ENCODE measurements around the gene ROBO1.

Gene ROBO1

DNA sequence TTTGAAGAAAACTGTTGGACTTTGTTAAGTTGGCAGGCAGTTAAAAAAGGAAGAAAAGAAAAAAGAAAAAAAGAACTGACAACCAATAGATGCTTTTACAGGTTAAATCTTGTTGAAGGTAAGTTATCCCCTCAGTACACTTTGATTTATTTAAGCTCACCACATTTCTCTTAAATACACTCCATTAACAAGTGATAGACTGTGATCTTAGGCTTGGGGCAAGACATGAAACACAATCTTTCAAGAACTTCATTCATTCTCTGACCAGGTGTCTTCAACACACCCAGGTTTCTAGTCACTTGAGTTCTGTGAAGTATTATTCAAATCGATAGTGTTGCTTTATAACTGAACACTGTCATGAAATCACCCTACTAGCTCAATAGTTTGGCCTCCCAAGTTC is 751.9 kb downstream of the ROBO1 start:
- no peak for DNase-seq (ENCODE audit: low read depth in 2 of 2)

DNA sequence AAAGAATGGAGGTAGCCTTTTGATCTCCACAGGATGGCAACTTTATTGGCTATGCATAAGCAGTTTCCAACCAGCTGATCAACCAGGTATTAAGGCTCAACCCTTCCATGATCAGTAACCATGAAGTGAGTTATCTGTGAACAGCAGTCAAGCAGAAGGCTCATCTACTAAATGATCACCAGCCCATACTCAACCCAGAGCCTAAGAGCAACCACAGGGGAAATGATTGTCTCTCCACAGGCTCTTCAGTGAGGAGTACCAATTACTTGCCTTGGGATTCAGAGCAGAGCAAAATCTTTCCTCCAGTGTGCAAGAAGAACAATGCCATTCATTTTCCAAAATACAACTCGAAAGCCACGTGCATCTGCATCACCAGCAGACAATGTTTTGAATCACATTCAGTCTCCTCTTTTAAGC is 754.8 kb downstream of the ROBO1 start:
- no peak for DNase-seq (ENCODE audit: low read depth in 2 of 2)

DNA sequence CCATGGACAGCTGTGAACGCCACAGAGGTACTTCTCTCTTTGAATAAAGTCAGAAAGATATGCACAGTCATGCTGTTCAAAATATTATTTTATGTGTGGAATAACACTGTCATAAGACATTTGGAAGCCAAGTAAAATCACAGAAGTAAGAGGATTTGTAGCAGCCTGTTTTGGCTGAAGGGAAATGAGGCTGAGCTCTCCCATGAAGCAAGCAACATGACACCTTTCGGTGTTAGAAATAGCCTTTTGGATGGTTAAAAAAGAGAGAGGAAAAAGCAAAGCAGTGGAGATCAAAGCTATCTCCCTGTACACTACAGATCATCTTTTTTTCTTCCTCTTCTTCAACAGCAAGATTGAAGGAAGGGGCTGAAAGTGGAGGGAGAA is 755.3 kb downstream of the ROBO1 start:
- no peak for DNase-seq (ENCODE audit: low read depth in 2 of 2)

DNA sequence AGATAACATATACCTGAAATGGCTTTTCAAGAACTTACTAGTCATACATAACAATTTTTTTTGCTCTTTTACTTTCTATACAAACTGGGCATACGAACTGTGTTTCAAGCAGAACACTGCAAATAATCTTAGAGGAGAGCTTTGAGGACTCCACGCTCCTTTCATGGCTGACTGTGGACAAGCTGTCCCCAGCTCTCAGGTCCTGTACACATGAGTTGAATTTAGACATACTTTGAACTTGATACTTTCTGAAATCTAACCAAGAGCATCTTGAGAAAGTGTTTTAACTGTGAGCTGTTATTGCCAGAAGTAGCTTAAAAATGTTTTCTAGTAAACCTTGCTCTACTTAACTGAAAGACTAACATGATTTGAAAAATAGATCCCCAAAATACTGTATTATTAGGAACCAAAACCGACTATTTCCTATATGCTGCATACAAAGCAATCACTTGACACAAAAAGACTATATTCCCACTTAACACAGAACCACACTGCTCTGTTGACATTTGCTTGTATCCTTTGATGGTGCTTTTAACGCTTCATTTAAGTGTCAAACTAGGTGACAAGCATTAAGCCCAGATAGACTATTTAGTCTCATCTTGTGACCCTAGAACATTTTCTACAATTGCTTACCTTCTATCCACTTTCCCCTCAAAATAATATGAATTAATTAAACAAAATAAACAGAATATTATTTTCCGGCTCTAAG is 755.8 kb downstream of the ROBO1 start:
- no peak for DNase-seq (ENCODE audit: low read depth in 2 of 2)

DNA sequence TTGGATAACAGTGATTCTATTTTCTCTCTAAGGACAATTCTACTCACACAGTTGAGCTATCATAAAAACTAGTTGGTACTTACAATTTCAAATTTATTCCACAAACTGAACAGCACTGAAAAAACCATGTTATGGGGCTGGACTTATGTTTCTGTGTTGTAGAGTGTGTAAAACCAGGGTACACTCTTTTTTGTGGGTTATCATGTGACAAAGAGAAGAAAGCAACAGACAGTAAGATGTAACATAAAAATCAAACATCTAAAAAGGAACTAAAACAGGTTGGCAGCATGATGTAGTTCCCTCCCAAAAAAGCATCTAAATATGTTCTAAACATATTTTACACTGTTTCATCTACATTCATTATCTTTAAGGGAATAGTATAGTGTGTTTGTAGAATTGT is 757.9 kb downstream of the ROBO1 start:
- no peak for DNase-seq (ENCODE audit: low read depth in 2 of 2)

DNA sequence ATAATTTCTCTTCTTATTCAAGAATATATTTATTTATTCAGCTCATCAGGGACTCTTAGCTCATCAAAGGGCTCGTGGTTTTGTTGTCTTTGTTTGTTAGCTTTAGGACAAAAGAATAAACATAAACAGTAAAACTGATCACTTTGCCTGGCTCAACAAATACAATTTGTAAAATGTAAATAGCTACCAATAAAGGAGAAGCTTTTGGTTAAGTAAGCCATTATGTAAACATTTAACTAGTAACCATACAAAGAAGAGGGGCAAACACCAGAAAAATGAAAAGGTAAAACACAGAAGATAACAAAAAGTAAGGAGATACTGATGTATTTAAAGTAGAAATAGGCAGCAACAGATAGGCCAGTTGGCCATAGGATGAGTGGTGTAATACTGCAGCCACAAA is 761.7 kb downstream of the ROBO1 start:
- DNase-seq (ENCODE audit: low read depth in 2 of 2): no peak

DNA sequence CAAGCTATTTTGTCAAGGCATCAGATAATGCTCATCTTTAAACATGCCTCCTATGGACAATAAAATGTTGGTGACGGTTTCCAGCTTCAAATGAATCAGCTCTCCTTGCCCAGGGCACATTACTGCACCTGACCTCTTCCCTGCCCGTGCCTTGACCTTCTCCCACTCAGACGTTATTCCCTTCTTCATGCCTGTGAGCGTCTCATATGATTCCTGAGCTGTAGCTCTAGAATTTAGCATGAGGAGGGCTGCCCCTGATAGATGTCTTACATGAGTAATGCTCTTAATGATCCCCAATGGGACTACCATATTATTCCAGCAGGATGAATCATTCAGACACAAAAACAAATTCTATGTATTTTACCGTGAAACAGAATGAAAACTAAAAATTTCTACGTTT is 762.7 kb downstream of the ROBO1 start:
- no peak for DNase-seq (ENCODE audit: low read depth in 2 of 2)

DNA sequence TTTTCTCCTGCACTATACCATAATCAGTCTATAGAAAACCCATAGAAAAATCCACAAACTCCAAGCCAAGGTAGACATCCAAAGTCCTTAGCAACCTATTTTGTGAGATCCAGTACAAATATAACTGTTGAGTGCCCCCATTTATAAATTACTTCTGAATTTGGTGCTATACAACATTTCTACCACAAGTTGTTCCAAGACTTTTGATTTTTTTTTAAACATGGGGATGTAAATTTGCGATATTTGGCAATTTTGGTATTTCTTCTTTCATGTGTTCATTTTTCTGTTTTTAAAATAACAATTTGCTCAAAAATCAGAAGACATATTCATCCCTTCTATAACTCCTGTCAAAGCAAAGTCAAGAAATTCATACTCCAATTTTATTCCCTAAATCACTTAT is 763.8 kb downstream of the ROBO1 start:
- no peak for DNase-seq (ENCODE audit: low read depth in 2 of 2)

DNA sequence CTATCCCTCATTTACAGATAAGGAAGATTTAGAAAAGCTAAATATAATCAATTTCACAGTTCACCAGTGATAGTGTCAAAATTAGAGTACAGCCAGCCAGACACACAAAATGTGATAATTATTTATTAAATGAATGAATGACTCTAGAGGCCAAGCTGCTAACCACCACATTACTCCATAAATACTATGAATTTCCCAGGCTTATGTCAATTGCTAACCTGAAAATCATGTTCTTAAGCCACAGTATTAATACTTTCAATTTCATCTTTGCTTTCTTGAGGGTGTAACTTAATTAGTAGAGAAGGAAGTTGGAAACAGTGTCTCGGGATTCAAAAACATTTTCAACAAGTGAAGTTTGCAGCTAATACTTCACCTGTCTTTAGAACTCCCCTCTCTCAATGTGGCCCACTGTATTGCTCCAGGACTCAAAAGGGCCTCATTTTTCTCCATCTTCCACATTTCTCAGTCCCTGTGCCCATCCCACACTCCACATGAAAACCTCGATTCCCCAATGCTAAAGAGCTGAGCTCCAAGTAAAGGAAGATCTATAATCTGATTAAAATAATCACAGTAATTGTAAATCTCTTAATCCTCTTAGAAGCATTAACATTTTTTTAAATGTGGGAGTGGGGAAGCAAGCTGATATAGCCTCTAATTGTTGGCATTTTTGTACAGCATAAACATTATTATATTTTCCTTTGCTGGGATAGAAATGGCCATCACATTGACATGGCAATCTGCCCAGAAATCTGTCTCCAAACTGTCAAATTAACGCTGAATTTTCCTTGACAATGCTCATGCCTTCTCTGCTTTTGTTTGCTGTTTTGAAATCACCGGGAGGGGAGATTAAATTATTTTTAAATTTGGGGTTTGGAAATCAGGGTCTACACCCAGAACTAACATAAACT is 765.1 kb downstream of the ROBO1 start:
- DNase-seq (ENCODE audit: low read depth in 2 of 2): no peak

DNA sequence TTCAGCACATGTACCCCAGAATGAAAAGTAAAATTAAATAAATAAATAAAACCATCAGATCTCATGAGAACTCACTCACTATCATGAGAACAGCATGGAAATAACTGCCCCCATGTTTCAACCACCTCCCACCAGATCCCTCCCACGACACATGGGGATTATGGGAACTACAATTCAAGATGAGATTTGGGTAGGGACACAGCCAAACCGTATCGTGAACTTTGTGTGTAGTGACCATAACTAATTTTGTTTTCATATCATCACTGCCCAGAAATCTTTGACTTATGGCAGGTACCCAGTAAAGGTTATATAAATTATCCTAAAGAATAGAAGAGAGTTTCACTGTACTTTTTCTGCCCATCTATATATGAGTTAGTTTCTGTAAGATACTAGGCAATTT is 766.5 kb downstream of the ROBO1 start:
- no peak for DNase-seq (ENCODE audit: low read depth in 2 of 2)

DNA sequence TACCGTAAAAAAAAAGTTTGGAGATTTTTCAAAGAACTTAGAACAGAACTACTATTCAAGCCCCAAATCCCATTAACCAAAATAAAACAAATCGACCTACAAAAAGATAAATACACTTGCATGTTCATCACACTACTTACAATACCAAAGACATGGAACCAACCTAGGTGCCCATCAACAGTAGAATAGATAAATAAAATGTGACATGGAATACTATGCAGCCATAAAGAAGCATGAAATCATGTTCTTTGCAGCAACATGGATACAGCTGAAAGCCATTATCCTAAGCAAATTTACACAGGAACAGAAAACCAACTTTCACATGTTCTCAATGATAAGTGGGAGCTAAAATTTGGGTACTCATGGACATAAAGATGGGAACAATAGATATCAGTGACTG is 768.7 kb downstream of the ROBO1 start:
- no peak for DNase-seq (ENCODE audit: low read depth in 2 of 2)

DNA sequence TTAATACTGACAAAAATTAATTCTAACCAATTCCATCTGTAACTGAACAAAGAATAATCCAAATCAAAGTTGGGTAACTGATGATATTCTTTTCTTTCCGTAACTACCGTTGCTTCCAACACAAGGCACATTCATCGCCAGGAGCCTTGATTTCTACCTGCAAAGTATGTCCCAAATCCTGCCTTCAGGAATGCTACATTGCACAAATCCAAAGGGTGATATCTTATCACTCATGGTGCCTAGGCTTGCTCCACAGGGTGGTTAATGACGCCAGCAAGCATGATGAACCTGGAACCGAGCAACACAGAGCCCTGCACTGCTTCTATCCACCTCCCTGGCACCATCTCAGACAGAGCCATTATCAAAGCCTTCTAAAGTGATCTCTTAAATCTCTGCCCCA is 772.7 kb downstream of the ROBO1 start:
- DNase-seq (ENCODE audit: low read depth in 2 of 2): no peak

DNA sequence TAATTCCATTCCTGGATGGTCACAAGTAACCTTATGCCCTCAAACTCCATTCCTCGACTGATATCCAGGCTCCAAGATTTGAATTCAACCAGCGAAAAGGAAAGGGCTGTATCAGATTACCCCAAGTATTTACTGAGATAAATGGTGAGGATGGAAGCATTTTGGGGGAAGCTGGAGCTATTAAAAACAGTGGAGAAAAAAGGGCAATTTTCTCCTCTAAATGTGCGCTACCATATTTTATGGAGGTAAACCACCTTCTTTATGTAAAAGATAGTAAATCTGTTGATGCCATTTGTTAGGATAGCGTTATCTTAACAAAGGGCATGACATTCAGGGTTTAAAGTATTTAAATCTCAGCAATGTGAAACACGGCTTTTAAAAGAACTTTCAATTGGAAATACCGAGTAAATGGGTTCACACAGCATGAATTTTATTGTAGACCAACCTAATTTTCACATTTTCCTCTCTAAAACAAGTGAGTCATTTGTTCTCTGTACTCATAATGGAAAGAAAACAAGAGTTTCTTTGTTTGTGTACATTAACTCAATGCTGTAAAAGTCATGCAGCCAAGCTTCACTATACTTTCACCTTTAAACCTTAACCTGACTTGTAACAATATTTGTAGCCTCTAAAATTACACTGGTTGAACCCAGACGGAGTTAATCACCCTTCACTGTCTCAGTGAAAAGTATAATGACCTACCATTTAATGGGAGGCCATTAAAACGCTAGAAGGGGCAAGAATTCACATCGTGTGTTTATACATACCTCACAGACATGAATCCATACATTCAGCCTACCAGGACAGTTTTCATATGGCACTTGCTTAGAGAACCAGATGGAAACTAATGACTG is 773.4 kb downstream of the ROBO1 start:
- no peak for DNase-seq (ENCODE audit: low read depth in 2 of 2)

DNA sequence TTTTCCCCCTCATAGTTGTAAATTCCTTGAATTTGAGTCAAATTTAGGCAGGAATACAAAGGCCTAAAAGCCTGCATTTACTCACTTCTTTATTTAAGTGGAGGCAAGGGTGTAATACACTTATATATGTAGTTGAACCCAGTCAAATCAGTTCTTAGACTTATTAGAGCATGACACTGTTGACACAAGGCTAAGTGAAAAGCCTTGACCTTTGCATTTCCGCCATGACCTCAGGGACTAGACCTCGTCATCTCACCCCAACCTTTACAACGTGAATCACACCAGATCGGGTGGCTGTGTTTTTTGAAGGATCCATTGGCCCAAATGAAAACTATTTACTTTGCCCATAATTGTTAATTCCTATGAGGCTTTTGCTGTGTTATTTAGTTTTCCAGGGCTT is 774.4 kb downstream of the ROBO1 start:
- no peak for DNase-seq (ENCODE audit: low read depth in 2 of 2)

DNA sequence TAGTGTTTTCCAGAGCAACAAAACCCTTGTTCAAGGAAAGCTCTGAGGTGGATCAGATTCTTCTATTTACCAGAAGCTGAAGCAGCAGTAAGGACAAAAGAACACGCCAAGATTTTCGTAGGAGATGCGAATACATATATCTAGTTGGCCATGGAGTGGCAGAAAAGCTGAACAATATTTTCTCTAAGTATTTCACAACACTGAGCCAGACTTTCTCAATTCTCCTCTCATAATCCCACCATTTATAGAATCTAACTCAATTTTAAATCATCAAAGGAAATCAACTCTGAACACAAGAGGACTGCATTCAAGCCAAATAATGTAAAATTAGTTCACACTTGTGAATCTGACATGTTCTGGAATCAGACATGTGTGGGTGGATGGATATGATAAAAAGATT is 775.0 kb downstream of the ROBO1 start:
- no peak for DNase-seq (ENCODE audit: low read depth in 2 of 2)

DNA sequence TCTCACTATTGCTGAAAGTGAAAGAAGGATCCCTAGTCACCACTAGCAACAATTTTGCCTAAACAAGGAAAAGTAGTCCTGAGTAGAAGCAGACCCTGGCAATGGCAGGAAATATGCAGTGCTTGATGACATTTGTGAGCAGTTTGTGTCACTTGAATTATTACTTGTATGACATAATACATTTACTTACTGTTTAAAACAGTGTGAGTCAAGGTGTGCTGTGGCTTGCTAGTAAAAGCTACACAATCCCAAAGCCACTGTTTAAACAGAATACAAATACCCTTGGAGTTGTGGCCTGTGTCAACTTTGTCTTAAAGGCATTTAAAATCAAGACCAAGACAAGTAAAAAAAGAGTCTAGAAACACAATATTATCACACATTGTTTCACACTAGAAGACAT is 775.4 kb downstream of the ROBO1 start:
- no peak for DNase-seq (ENCODE audit: low read depth in 2 of 2)

DNA sequence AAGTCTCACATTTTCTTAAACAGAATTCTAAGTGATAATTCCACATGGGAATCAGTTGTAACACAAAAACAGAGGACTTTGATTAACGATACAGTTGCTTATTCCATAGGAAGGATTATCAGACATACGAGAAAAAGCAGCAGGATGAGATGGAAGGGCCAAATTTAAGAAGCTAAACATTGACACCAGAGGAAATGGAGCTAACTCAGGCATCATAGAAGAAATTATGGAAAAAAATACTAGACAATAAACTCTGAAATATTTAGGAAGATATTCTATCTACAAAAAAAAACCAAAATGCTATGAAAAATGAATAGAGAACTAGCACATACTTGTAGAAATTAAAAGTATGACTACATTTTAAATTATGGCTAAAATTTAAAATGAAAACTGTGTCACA is 776.1 kb downstream of the ROBO1 start:
- DNase-seq (ENCODE audit: low read depth in 2 of 2): no peak

DNA sequence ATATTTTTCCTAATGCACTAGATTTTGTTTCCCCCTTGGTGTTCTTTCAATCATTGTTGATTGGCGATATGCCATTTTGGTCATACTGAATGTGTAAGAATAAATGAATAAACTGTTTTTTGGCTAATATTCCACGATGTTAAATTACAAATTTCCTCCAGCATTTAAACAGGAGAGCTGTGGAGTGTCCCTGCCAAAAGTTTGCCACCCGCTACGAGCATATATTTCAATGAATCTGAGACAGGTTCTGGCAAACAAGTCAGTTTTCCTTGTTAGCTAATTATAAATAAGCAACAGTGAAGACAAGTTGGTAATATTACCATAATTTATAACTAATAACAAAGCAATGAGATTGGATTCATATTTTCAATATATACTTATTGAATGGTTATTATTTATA is 777.6 kb downstream of the ROBO1 start:
- no peak for DNase-seq (ENCODE audit: low read depth in 2 of 2)

DNA sequence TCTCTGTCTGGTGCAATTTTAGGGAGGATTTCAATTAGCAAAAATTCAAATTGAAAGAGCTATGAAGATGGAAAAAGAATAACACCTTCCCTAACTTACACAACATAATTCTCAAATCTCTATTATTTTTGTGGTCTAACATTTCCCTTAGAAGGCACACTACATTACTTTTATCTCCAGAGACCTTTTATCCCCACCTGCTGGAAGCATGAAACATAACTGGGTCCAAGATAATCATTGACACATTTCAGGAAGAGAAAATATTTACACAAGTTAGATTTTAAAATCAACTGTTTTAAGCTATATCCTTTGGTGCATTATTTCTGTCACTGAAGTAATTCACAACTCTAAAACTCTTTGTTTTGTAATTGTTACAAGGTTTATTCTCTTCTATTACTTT is 779.5 kb downstream of the ROBO1 start:
- no peak for DNase-seq (ENCODE audit: low read depth in 2 of 2)

DNA sequence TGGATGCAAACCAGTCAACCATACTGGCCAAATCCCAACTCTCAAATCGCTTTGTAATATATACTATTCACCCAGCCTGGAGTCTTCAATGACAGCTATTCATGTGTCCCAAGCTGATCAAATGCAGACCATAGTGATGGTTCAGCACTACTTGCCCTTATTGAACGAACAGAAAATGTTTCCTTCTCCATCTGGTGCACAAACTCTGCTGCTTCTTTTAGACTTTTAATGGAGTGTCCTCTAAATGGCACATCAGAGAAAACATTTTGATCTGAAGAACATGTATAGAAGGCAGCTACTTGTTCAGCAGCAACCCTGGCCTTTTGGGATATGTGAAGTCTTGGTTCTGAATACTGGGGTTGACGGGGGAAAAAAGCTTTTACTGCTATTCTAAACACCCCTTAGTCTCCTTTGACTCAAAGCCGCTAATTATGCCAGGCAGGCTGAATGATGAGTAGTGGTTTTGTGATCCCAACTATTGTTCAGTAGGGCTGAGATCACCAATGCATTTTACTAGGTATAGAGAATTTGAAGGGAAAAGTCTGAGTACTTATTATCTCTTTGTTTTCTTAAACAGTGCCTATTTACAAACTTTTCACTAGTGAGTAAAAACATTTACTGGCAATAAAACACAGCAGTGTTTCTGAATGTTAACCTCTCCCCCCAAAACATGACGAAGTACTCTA is 781.2 kb downstream of the ROBO1 start:
- no peak for DNase-seq (ENCODE audit: low read depth in 2 of 2)

DNA sequence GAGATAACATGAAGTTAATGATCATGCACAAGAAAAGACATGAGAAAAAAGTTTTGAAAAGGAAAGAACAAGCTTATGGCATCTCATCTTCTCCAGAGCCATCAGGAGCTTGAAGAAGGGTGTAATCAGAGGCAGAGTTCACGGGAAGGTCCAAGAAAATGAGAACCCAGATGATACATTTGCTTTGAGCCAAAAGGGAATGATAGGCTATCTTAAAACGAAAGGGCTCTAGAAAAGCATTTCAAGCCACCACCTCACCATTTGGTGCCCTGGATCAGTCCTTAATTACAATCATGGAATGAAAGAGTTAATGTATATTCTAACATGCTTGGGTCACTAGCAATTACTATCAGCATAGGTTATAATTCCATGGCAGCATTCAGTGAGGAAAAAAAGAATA is 781.8 kb downstream of the ROBO1 start:
- DNase-seq (ENCODE audit: low read depth in 2 of 2): no peak

DNA sequence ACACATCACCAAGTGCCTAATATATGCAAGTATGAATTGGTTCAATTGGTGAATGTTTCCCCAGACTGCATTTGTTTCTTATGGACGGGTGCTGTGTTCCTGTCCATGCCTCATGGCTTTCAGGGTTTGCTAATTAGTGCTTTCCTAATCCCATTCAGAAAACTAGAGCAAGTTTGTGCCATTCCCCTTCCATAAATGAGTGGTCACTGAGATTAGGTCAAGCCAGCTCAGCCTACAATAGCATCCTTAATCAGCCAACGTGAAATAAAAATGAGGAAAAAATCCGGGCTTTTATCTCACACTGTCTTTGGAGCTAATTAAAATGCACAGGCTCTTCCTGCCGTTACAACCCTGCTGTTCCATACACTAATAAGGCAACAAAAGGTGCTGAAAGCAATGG is 788.8 kb downstream of the ROBO1 start:
- no peak for DNase-seq (ENCODE audit: low read depth in 2 of 2)

Measured in stimulated activated CD4-positive, alpha-beta T cell treated with anti-CD3 and anti-CD28 coated beads, Interleukin-15, amount 100 ng/mL, for 48 hours (primary cell).